ENCODE measurements around the gene NR4A1. TPM values are rescaled to one million over a fixed set of nuclear protein-coding genes. Genes with fewer than 3 reads are reported as not detected.

The NR4A1 gene
- total RNA-seq, 2 donors from 2014 or later, result 112 to 468 TPM

- Histone ChIP-seq H3K27me3 (replicated peaks; ENCODE audit: insufficient read depth) (no peaks in the 10 kb centered on the region), H3K4me1 (ENCODE audit: control insufficient read depth in 1 of 2, low read depth in 2 of 2) (peaks cover 25 to 47% of the 10 kb centered on the region in 2 donors), H3K27ac (peak overlapping the region; percentile 91), H3K9me3 (no peaks in the 10 kb centered on the region), H3K36me3 (no peaks in the 10 kb centered on the region), H3K4me3 (peak overlapping the region; percentile 69)
- TF ChIP-seq, protein P1, sequence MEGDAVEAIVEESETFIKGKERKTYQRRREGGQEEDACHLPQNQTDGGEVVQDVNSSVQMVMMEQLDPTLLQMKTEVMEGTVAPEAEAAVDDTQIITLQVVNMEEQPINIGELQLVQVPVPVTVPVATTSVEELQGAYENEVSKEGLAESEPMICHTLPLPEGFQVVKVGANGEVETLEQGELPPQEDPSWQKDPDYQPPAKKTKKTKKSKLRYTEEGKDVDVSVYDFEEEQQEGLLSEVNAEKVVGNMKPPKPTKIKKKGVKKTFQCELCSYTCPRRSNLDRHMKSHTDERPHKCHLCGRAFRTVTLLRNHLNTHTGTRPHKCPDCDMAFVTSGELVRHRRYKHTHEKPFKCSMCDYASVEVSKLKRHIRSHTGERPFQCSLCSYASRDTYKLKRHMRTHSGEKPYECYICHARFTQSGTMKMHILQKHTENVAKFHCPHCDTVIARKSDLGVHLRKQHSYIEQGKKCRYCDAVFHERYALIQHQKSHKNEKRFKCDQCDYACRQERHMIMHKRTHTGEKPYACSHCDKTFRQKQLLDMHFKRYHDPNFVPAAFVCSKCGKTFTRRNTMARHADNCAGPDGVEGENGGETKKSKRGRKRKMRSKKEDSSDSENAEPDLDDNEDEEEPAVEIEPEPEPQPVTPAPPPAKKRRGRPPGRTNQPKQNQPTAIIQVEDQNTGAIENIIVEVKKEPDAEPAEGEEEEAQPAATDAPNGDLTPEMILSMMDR (IDR thresholded peaks at IDR 0.05), result no peak
- DNase-seq (ENCODE audit: low spot score) (no peak), ATAC-seq (ENCODE audit: insufficient number of reproducible peaks, low FRiP score, low read depth) (peak; percentile 54)
These were observed 14.6 kb upstream of the NR4A1 start for GRCh38 chr12:52036587-52037171.

DNA sequence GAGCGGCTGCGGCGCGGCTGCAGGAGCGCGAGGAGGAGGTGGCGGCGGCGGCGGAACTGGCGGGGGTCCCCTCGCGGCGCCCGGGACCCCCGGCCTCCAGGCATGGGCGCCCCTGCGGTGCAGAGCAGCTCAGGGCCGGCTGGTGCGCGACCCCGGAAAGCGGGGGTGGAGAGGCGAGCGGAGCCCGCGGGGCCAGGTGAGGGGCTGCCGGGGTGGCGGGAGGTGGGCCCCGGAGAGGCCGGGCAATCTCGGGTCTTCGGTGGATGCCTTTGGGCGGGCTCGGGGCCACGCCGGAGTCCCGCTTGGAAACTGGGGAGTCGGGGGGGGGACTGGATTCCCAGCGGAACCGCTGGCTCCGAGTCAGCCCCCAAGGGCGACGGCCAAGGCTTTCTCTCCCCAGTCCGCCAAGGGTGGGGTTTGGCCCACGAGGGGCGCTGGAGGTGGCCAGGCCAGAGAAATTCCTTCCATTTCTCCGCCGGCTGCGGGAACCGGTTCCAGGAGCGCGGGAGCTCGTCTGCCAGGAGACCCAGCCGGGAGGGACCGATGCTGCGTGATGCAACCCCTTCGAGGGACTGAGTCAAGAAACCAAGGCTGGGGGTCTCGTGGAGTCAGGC is 13.9 kb upstream of the NR4A1 start:
- H3K27me3 ChIP-seq (replicated peaks; ENCODE audit: insufficient read depth), result no peaks in the 10 kb centered on the region
- ATAC-seq (ENCODE audit: insufficient number of reproducible peaks, low FRiP score, low read depth) (no peak), DNase-seq (ENCODE audit: low spot score) (no peak)
- peak overlapping the region; percentile 88 for H3K4me3 ChIP-seq
- no peaks in the 10 kb centered on the region for H3K36me3 ChIP-seq
- H3K4me1 ChIP-seq (ENCODE audit: control insufficient read depth in 1 of 2, low read depth in 2 of 2), result peaks cover 32 to 48% of the 10 kb centered on the region in 2 donors
- H3K27ac ChIP-seq, result peak overlapping the region; percentile 91 to 92
- no peaks in the 10 kb centered on the region for H3K9me3 ChIP-seq
- TF ChIP-seq, protein P1 (IDR thresholded peaks at IDR 0.05), result no peak

DNA sequence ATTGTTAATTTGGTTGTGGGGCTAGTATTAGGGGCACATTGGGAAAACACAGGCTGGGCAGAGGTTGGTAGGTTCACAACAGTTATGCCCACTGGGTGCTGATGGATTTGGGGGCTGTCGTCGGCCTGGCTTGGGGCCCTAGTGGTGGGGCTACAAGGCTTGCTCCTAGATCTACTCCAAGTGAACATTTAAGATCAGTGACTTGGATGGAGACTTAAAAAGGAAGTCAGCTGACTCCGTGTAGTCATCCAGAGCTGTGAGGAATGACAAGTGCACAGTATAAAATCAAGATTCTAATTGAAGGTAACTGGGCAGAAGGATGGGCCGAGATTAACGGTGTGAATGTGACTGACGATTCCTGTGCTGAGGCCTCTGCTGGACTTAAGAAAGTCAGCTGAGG is 12.8 kb upstream of the NR4A1 start:
- TF ChIP-seq, protein P1 (IDR thresholded peaks at IDR 0.05), result no peak
- no peaks in the 10 kb centered on the region for H3K27me3 ChIP-seq (replicated peaks; ENCODE audit: insufficient read depth)
- peak overlapping the region; percentile 88 for H3K4me3 ChIP-seq
- DNase-seq (ENCODE audit: low spot score) (no peak), ATAC-seq (ENCODE audit: insufficient number of reproducible peaks, low FRiP score, low read depth) (no peak)
- H3K4me1 ChIP-seq (ENCODE audit: control insufficient read depth in 1 of 2, low read depth in 2 of 2), result peaks cover 35 to 52% of the 10 kb centered on the region in 2 donors
- no peaks in the 10 kb centered on the region for H3K9me3 ChIP-seq
- no peaks in the 10 kb centered on the region for H3K36me3 ChIP-seq
- H3K27ac ChIP-seq, result peak overlapping the region; percentile 91 to 92

GRCh38 chr12:52041035-52041434 is 10.2 kb upstream of the NR4A1 start:
- DNase-seq (ENCODE audit: low spot score), result no peak
- ATAC-seq (ENCODE audit: insufficient number of reproducible peaks, low FRiP score, low read depth), result no peak
- Histone ChIP-seq H3K4me3 (no peak overlapping the region), H3K27me3 (replicated peaks; ENCODE audit: insufficient read depth) (no peaks in the 10 kb centered on the region), H3K27ac (peak overlapping the region; percentile 96 to 100), H3K4me1 (ENCODE audit: control insufficient read depth in 1 of 2, low read depth in 2 of 2) (peaks cover 55 to 72% of the 10 kb centered on the region in 2 donors), H3K36me3 (no peaks in the 10 kb centered on the region), H3K9me3 (no peaks in the 10 kb centered on the region)
- TF ChIP-seq, protein P1 (IDR thresholded peaks at IDR 0.05), result no peak

- Histone ChIP-seq H3K9me3 (no peaks in the 10 kb centered on the region), H3K36me3 (no peaks in the 10 kb centered on the region), H3K27me3 (replicated peaks; ENCODE audit: insufficient read depth) (no peaks in the 10 kb centered on the region), H3K4me3 (no peak overlapping the region), H3K27ac (peak overlapping the region; percentile 96 to 100), H3K4me1 (ENCODE audit: control insufficient read depth in 1 of 2, low read depth in 2 of 2) (peaks cover 52 to 71% of the 10 kb centered on the region in 2 donors)
- TF ChIP-seq, protein P1 (IDR thresholded peaks at IDR 0.05), result no peak
- DNase-seq (ENCODE audit: low spot score) (no peak), ATAC-seq (ENCODE audit: insufficient number of reproducible peaks, low FRiP score, low read depth) (no peak)
These were observed 9.5 kb upstream of the NR4A1 start for GRCh38 chr12:52041695-52042123.

Measured in thoracic aorta (tissue), 2 donors.